Measurements from ENCODE around the gene ZBTB7C. TPM values are rescaled to one million over a fixed set of nuclear protein-coding genes. Genes with fewer than 3 reads are reported as not detected.

Gene ZBTB7C
- total and polyA plus RNA-seq, 9 of the 15 experiments (the other 6 are each of a cell fraction or from before 2014, with no cell fraction given) = not detected

- TF ChIP-seq PRDM10 (IDR thresholded peaks at IDR 0.05; ENCODE audit: partially characterized antibody) (no peak), EZH2 (IDR thresholded peaks at IDR 0.05; ENCODE audit: borderline replicate concordance, low read depth, low read length) (no peak), IRF1 (CRISPR knock-in tag; IDR thresholded peaks at IDR 0.05; ENCODE audit: borderline replicate concordance) (no peak), SMARCC2 (IDR thresholded peaks at IDR 0.05; ENCODE audit: low read depth) (no peak), ZNF707 (CRISPR knock-in tag; conservative IDR thresholded peaks at IDR 0.05) (no peak), ZBTB5 (IDR thresholded peaks at IDR 0.05) (no peak), HDAC6 (IDR thresholded peaks at IDR 0.05; ENCODE audit: low read depth, low read length) (no peak), ID3 (CRISPR knock-in tag; IDR thresholded peaks at IDR 0.05) (no peak), ID3 (tag; IDR thresholded peaks at IDR 0.05) (no peak), HNRNPK (IDR thresholded peaks at IDR 0.05; ENCODE audit: low read depth, low read length, poor library complexity, severe bottlenecking) (no peak), U2AF1 (optimal IDR thresholded peaks at IDR 0.05; ENCODE audit: low read depth, low read length) (no peak)
Measured at GRCh38 chr18:48356909-48357631, 52.1 kb downstream of the ZBTB7C start (continued).

All from K562 (cell line).